ENCODE measurements around the gene SPINK2. TPM values are rescaled to one million over a fixed set of nuclear protein-coding genes. Genes with fewer than 3 reads are reported as not detected.
A peak's percentile ranks its signal among the peaks of the same experiment; 100 is the strongest.

The SPINK2 gene
- total RNA-seq, 2 experiments from 2014 or later: 0.83 to 1.4 TPM

DNA sequence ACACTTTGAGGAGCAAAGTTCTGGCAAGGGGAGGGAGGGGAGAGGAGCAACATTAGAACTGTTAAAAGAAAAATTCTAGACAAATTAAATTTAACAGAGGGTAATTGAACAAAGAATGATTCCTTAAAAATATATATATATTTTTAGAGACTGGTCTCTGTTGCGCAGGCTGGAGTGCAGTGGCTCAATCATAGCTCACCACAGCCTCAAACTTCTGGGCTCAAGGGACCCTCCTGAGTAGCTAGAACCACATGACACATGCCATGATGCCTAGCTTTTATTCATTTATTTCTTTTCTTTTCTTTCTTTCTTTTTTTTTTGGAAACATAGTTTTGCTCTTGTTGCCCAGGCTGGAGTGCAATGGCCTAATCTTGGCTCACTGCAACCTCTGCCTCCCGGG, 19.1 kb upstream of the SPINK2 start:
- H3K9me3 Mint-ChIP-seq: no peaks in the 10 kb centered on the region
- intact Hi-C loops (cut with micrococcal nuclease): no loop called here
- H3K27me3 Mint-ChIP-seq (ENCODE audit: low read depth): no peaks in the 10 kb centered on the region
- peaks cover 7% of the 10 kb centered on the region for H3K4me1 Mint-ChIP-seq (ENCODE audit: low read depth)
- H3K36me3 Mint-ChIP-seq (ENCODE audit: low read depth): no peaks in the 10 kb centered on the region
- CTCF ChIA-PET: interaction anchor here (0.6 to 0.7 kb wide), 2 partner anchors 12 to 1094 kb away, joined by 3 to 5 read pairs; no protein-coding TSS in a partner anchor
- no peak overlapping the region for H3K27ac Mint-ChIP-seq
- no peak for DNase-seq
- no peak overlapping the region for H3K4me3 Mint-ChIP-seq

GRCh38 chr4:56828784-56829535, 7.5 kb upstream of the SPINK2 start:
- H3K9me3 Mint-ChIP-seq: no peaks in the 10 kb centered on the region
- no peak for DNase-seq
- no peak overlapping the region for H3K4me3 Mint-ChIP-seq
- no peaks in the 10 kb centered on the region for H3K36me3 Mint-ChIP-seq (ENCODE audit: low read depth)
- intact Hi-C loops (cut with micrococcal nuclease): no loop called here
- H3K27ac Mint-ChIP-seq: no peak overlapping the region
- no peaks in the 10 kb centered on the region for H3K27me3 Mint-ChIP-seq (ENCODE audit: low read depth)
- H3K4me1 Mint-ChIP-seq (ENCODE audit: low read depth): peaks cover 6% of the 10 kb centered on the region
- CTCF ChIA-PET: interaction anchor here (0.5 to 1.4 kb wide), 4 partner anchors 11 to 843 kb away, joined by 3 to 4 read pairs (median 3); no protein-coding TSS in a partner anchor

DNA sequence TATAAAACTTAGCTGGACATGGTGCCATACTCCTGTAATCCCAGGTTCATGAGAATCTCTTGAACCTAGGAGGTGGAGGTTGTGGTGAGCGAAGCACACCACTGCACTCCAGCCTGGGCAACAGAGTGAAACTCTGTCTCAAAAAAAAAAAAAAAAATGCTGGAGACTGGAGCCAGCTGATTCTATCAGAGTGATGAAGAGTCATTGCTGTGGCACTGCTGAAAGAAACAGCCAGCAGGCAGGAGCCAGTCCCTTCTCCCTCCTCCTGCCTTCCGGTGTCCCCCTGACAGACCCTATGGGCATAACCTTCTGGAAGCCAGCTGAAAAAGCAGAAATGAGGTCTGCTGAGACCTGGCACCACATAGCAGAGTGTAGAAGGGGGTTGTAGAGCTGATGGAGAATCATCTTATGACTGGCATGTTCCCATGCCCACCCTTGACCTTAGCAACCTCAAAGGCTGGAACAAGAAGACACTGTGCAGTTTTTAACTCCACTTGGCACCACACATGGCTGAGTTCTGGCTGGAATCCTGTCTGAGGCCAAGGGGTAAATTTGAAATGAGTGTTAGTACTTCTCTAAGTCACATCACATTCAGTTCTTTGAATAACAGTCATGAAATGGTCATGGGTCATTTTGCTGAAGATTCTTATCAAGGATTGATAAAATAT, 2.6 kb upstream of the SPINK2 start:
- H3K4me1 Mint-ChIP-seq (ENCODE audit: low read depth): peaks cover 6% of the 10 kb centered on the region
- peaks cover 12% of the 10 kb centered on the region for H3K27me3 Mint-ChIP-seq (ENCODE audit: low read depth)
- no peak overlapping the region for H3K27ac Mint-ChIP-seq
- no peak for DNase-seq
- no peak overlapping the region for H3K4me3 Mint-ChIP-seq
- no peaks in the 10 kb centered on the region for H3K36me3 Mint-ChIP-seq (ENCODE audit: low read depth)
- H3K9me3 Mint-ChIP-seq: no peaks in the 10 kb centered on the region
- CTCF ChIA-PET: interaction anchor here (1.6 to 2.7 kb wide), 2 partner anchors 12 kb away, joined by 6 to 9 read pairs; no protein-coding TSS in a partner anchor
- intact Hi-C loops (cut with micrococcal nuclease): loop anchor here (5.0 kb wide), 1 partner anchor 877 kb away; the partner anchor contains the start of gene CEP135

GRCh38 chr4:56818797-56819196, 2.7 kb downstream of the SPINK2 start:
- Mint-ChIP-seq H3K9me3 (no peaks in the 10 kb centered on the region), H3K36me3 (ENCODE audit: low read depth) (no peaks in the 10 kb centered on the region), H3K4me3 (no peak overlapping the region), H3K27ac (no peak overlapping the region), H3K27me3 (ENCODE audit: low read depth) (peaks cover 12% of the 10 kb centered on the region), H3K4me1 (ENCODE audit: low read depth) (peaks cover 25% of the 10 kb centered on the region)
- no peak for DNase-seq
- CTCF ChIA-PET: interaction anchor here (1.1 kb wide), 1 partner anchor 18 kb away, joined by 3 read pairs; no protein-coding TSS in a partner anchor
- intact Hi-C loops (cut with micrococcal nuclease): loop anchor here (1.0 to 2.0 kb wide), 6 partner anchors 18 to 383 kb away; partner anchors contain the start of genes HOPX and PPAT

DNA sequence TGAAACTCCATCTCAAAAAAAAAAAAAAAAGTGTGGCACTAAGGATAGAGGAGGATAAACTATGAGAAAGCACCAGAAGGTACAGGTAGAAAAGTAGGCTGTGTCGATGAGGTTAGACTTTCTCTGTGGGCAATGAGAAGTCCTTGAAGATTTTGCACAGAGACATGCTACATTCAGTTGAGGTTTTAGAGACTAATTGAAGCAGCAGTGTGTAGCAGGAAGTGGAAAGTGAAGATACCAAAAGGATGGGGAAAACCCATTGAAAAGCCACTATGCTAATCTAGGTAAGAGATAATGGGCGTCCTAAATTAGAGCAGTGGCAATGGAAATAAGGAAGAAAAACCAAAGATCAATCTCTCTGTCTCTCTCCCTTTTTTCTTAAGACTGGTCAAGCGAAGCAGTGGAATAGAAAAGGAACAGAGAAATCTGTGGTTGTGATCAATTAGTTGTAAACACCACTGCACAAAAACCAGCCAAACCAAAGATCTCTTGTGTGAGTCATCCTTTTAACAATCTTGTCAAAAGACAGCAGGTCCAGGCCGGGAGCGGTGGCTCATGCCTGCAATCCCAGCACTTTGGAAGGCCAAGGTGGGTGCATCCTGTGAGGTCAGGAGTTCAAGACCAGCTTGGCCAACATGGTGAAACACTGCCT, 3.5 kb downstream of the SPINK2 start:
- Mint-ChIP-seq H3K27ac (peak overlapping the region; percentile 70), H3K4me3 (peak overlapping the region; percentile 2), H3K36me3 (ENCODE audit: low read depth) (no peaks in the 10 kb centered on the region), H3K27me3 (ENCODE audit: low read depth) (peaks cover 12% of the 10 kb centered on the region), H3K4me1 (ENCODE audit: low read depth) (peaks cover 25% of the 10 kb centered on the region), H3K9me3 (no peaks in the 10 kb centered on the region)
- CTCF ChIA-PET: interaction anchor here (1.1 to 1.6 kb wide), 2 partner anchors 18 to 19 kb away, joined by 3 to 7 read pairs; no protein-coding TSS in a partner anchor
- peak; percentile 59 for DNase-seq
- intact Hi-C loops (cut with micrococcal nuclease): loop anchor here (1.0 to 2.0 kb wide), 6 partner anchors 18 to 383 kb away; partner anchors contain the start of genes HOPX and PPAT

DNA sequence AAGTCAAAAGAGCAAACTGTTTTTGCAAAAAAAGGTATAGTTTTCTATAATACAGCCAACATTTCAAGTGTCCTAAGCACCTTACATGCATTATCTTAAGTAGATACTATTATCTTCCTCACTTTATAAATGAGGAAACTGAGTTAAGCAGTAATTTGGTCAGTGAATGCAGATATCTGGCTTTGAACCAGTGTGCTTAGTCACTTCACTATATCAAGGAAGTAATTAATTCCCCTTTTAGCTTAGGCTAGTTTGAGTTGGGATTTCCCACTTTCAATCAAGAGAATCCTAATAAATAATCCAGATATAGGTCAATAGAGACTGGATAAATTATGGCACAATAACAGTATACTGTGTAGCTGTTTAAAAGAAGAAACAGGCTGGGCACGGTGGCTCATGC, 14.8 kb downstream of the SPINK2 start:
- Mint-ChIP-seq H3K36me3 (ENCODE audit: low read depth) (no peaks in the 10 kb centered on the region), H3K4me3 (no peak overlapping the region), H3K27me3 (ENCODE audit: low read depth) (no peaks in the 10 kb centered on the region), H3K4me1 (ENCODE audit: low read depth) (peaks cover 6% of the 10 kb centered on the region), H3K9me3 (no peaks in the 10 kb centered on the region), H3K27ac (no peak overlapping the region)
- intact Hi-C loops (cut with micrococcal nuclease): no loop called here
- no peak for DNase-seq
- CTCF ChIA-PET: no interaction called here

- intact Hi-C loops (cut with micrococcal nuclease): no loop called here
- CTCF ChIA-PET: interaction anchor here (0.6 to 1.1 kb wide), 3 partner anchors 18 to 234 kb away, joined by 3 to 4 read pairs (median 4); no protein-coding TSS in a partner anchor
- Mint-ChIP-seq H3K4me3 (no peak overlapping the region), H3K4me1 (ENCODE audit: low read depth) (peaks cover 10% of the 10 kb centered on the region), H3K27me3 (ENCODE audit: low read depth) (no peaks in the 10 kb centered on the region), H3K27ac (no peak overlapping the region), H3K36me3 (ENCODE audit: low read depth) (no peaks in the 10 kb centered on the region), H3K9me3 (no peaks in the 10 kb centered on the region)
- no peak for DNase-seq
Measured at GRCh38 chr4:56804551-56804950, 16.9 kb downstream of the SPINK2 start.

DNA sequence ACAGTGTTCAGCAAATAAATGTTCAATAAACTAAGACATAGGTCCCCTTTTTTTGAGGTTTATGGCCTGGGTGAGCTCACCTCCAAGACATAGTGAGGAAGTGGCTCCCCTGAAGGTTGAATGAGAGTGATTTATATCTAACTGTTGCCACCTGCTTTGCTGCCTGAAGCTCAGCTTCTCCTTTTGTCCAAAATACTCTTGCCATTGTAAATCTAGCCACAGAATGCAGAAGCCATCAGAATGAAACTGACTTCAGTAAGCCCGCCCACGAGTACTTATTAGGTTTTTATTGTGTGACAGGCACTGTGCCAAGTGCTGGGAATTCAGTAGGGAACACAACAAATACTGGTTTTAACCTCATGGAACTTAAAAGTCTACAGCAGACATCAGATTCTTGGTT, 18.0 kb downstream of the SPINK2 start:
- CTCF ChIA-PET: interaction anchor here (0.6 to 1.2 kb wide), 4 partner anchors 14 to 132 kb away, joined by 3 to 4 read pairs (median 3); no protein-coding TSS in a partner anchor
- no peaks in the 10 kb centered on the region for H3K9me3 Mint-ChIP-seq
- H3K27ac Mint-ChIP-seq: no peak overlapping the region
- no peaks in the 10 kb centered on the region for H3K36me3 Mint-ChIP-seq (ENCODE audit: low read depth)
- H3K4me1 Mint-ChIP-seq (ENCODE audit: low read depth): peaks cover 12% of the 10 kb centered on the region
- intact Hi-C loops (cut with micrococcal nuclease): no loop called here
- H3K27me3 Mint-ChIP-seq (ENCODE audit: low read depth): no peaks in the 10 kb centered on the region
- no peak overlapping the region for H3K4me3 Mint-ChIP-seq
- no peak for DNase-seq

GRCh38 chr4:56799824-56800756, 21.4 kb downstream of the SPINK2 start:
- Mint-ChIP-seq H3K4me3 (peak overlapping the region; percentile 95), H3K9me3 (no peaks in the 10 kb centered on the region), H3K4me1 (ENCODE audit: low read depth) (peaks cover 12% of the 10 kb centered on the region), H3K27me3 (ENCODE audit: low read depth) (no peaks in the 10 kb centered on the region), H3K36me3 (ENCODE audit: low read depth) (no peaks in the 10 kb centered on the region), H3K27ac (peak overlapping the region; percentile 73)
- peak; percentile 94 for DNase-seq
- intact Hi-C loops (cut with micrococcal nuclease): loop anchor here (1.0 kb wide), 11 partner anchors 18 to 852 kb away; partner anchors contain the start of genes CEP135 and HOPX
- CTCF ChIA-PET: interaction anchor here (0.6 to 2.3 kb wide), 25 partner anchors 11 to 318 kb away, joined by 3 to 11 read pairs (median 4); no protein-coding TSS in a partner anchor

- no peak for DNase-seq
- Mint-ChIP-seq H3K27ac (no peak overlapping the region), H3K9me3 (no peaks in the 10 kb centered on the region), H3K36me3 (ENCODE audit: low read depth) (no peaks in the 10 kb centered on the region), H3K4me3 (peak overlapping the region; percentile 95), H3K27me3 (ENCODE audit: low read depth) (no peaks in the 10 kb centered on the region), H3K4me1 (ENCODE audit: low read depth) (peaks cover 7% of the 10 kb centered on the region)
- CTCF ChIA-PET: interaction anchor here (0.6 to 2.3 kb wide), 17 partner anchors 10 to 255 kb away, joined by 3 to 11 read pairs (median 5); no protein-coding TSS in a partner anchor
- intact Hi-C loops (cut with micrococcal nuclease): no loop called here
Measured at GRCh38 chr4:56799161-56799759, 22.2 kb downstream of the SPINK2 start.

DNA sequence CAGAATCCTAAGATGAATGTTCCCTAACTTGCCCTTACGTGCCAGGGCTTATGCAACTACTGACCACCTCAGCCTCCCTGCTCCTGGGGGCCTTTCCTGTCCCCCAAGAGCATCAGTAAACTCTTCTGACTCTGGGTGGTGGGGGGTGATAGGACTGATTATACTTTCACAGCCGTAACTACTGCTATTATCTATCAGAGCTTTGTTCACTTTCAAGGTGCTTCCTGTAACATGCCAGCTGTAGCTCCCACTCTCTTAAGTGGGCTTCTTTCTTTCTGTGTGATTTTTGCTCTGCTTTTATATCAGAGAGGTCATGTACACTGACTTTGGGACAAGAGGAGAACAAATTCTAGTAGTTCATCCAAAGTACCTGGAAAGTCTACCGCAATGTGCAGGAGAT, 25.3 kb downstream of the SPINK2 start:
- peaks cover 5% of the 10 kb centered on the region for H3K4me1 Mint-ChIP-seq (ENCODE audit: low read depth)
- H3K27ac Mint-ChIP-seq: no peak overlapping the region
- CTCF ChIA-PET: interaction anchor here (1.1 kb wide), 2 partner anchors 38 to 218 kb away, joined by 3 to 7 read pairs; no protein-coding TSS in a partner anchor
- no peak for DNase-seq
- no peak overlapping the region for H3K4me3 Mint-ChIP-seq
- intact Hi-C loops (cut with micrococcal nuclease): no loop called here
- H3K9me3 Mint-ChIP-seq: no peaks in the 10 kb centered on the region
- no peaks in the 10 kb centered on the region for H3K36me3 Mint-ChIP-seq (ENCODE audit: low read depth)
- H3K27me3 Mint-ChIP-seq (ENCODE audit: low read depth): no peaks in the 10 kb centered on the region
